SH-SY5Y (cell line): Measurements from ENCODE around the gene TBC1D32.

Experiments
- GATA2 ChIP-seq: IDR thresholded peaks from 2 replicates; pipeline ENCODE4 v1.6.1; 2011; ENCODE audit warnings: mild to moderate bottlenecking, low read depth, low read length
- GATA3 ChIP-seq: IDR thresholded peaks from 2 replicates; pipeline ENCODE4 v1.6.1; 2011; ENCODE audit warnings: low read depth, mild to moderate bottlenecking, low read length, moderate library complexity

GRCh38 chr6:121135425-121135824 lies 198.9 kb downstream of the TBC1D32 start:
- TF ChIP-seq GATA2 (no peak), GATA3 (no peak)
